GM12873 (cell line): ENCODE results near the gene KCNK10.

Experiments used
- TF ChIP-seq, protein P1 (sequence below): IDR thresholded peaks from 2 replicates; pipeline ENCODE4 v1.5.1; 2012; ENCODE audit warnings: low read depth, mild to moderate bottlenecking, moderate library complexity, low read length, control low read depth; ENCODE audit not compliant: insufficient read depth; ENCODE audit errors: missing control alignments

Gene KCNK10

DNA sequence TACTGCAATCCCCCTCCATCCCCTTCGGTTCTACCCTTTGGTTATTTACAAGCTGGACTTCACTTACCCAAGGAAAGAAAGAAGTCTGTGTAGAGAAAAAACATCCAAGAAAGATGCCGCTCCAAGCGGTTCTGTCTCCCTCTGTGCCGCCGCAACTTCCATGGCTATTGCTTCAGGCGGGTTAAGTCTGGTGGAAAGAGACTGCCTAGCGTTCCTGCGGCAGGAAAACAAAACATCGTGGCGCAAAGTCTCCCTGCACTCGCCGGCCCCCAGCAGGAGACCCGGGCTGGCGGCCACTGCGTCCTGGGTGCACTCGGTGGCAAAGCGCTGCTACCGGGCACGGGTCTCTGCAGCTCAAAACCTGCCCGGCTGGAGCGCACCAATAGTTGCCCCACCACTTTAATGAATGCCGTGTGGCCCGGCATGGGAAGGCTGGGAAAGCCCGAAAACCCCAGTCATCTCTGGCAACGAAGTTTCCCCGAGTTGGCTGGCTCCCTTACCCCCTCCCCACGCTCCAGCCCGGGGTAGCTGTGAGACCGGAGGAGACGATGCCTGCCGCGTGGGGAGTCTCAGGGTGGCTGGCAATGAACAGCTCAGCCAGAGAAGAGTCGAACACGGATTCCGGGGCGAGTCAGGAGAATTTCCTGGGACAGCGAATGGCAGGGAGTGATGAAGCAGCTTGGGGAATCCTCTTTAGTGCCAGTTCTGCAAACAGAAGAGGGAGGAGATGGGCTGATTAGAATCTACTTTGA, 3.5 kb upstream of the KCNK10 start:
- TF ChIP-seq, protein P1, sequence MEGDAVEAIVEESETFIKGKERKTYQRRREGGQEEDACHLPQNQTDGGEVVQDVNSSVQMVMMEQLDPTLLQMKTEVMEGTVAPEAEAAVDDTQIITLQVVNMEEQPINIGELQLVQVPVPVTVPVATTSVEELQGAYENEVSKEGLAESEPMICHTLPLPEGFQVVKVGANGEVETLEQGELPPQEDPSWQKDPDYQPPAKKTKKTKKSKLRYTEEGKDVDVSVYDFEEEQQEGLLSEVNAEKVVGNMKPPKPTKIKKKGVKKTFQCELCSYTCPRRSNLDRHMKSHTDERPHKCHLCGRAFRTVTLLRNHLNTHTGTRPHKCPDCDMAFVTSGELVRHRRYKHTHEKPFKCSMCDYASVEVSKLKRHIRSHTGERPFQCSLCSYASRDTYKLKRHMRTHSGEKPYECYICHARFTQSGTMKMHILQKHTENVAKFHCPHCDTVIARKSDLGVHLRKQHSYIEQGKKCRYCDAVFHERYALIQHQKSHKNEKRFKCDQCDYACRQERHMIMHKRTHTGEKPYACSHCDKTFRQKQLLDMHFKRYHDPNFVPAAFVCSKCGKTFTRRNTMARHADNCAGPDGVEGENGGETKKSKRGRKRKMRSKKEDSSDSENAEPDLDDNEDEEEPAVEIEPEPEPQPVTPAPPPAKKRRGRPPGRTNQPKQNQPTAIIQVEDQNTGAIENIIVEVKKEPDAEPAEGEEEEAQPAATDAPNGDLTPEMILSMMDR: no peak

DNA sequence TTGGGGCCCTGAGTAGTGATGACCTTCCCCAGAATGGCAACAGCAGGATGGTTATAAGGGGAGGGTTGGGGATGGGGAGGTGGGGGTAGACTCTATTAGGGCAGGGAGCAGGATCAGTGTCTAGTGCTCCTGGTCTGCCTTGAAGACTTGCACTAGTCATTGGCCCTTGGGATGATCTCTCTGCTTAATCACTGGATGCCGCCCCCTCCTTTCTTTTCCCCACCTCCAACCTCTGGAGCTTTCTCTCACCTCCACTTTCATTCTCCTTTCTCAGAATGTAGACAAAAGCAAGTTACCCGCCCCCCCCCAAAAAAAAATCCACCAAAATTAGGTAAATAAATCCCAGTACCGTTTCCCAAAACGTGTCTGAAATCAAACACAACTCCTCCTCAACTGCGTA, 2.8 kb upstream of the KCNK10 start:
- TF ChIP-seq, protein P1: no peak

DNA sequence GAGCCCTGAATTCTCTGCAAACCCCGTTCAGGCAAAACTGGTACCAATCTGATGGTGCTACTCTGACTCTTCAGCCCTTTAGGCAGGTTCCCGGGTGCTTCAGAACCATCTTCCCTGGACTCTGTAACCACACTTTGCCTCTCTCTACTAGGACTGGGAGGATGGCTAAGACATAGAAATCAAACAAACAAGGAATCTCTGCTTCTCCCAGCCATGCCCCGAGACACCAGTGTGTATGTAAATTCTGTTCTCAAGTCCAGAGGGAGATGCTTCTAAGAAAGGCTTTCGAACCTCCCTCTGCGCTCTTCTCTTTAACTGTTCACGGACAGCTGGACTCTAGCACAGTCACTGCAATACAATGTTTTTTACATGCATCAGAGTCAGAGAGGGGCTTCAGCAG, 1.9 kb upstream of the KCNK10 start:
- TF ChIP-seq, protein P1: no peak

DNA sequence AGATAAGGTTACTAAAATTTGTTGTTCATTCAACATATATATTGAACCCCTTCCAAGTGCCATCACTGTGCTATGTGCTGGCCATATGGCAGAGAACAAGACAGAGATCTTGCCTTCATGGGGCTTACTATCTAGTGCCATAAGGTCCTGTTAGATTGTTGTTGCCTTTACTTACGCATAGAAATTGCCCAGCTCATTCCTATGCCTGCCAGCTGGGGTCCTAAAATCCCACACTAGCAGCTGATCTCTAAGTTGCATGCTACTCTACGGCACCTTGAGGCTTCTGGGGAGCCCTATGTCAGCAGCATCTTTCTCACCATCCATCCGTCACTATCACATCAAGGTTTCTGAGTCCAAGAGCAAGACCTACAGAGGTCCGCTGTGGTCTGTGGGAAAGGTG, 1.4 kb upstream of the KCNK10 start:
- TF ChIP-seq, protein P1: no peak

DNA sequence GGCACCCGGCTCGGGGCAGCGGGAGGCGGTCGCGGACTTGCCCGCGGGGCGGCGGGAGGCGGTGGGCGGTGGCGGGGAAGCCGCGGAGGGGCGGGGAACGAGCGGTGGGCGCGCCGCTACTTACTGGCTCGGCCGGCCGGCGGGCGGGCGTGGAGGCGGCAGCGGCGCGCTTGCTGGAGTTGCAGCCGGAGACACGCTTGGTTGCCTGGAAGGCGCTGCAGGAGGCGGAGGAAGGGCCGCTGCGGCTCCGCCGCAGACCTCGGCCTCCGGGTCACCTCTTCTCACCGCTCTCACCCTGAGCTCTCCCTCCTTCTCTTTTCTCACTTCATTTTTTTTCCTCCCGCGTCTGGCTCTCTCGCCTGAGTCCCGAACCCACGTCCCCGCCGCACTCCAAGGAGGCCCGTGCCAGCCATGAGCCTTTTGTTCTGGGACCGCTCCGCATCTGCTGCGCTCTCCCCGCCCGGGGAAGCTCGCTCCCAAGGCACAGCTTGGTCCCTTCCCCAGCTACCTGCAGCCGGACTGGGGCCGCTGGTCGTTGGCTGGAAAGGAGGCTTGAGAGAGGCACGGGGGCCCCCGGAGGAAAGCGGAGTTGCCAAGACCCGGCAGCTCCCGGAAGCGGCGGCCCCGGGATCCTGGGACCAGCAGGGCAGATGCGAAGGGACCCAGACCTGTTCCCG, 592 bp upstream of the KCNK10 start:
- TF ChIP-seq, protein P1: no peak

DNA sequence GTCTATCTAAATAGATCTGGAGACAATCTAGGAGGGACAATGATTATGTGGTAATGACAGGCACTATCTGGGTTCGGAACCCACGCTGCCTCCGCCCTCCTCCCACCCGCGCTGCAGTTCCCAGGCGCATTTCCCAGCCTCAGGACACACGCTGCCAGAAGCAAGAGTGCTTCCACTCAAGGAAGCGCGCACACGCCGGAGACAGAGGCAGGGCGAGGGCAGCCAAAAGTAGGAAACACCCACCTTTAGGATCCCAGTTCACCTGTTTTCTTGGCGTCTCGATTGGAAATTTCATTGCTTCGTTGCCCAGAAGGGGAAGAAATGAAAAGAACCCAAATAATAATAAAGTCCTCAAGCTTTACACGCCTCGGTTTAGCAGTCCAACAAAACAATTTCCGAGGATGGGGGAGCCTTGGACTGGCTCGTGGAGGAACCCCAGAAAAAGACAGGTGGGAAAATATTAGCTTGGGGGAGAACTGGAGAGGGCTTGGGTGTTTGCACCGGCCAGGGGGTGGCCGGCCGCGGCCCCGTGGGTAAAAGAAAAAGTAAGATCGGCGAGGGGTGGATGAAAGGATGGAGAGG, 474 bp downstream of the KCNK10 start:
- TF ChIP-seq, protein P1: no peak
